HG03159 (cell line): ENCODE results near the gene FAR2.
A peak's percentile ranks its signal among the peaks of the same experiment; 100 is the strongest.
"Not testable (repeated sequence)": the region's sequence is repeated elsewhere in the genome, so short reads cannot be mapped to it uniquely, and the experiment has no call there.

Experiments
- ATAC-seq: cut with Tn5 transposase; IDR thresholded peaks from one replicate; pipeline ENCODE4 v1.9.1; 2021; ENCODE audit warnings: mild to moderate bottlenecking, moderate library complexity; ENCODE audit not compliant: unreplicated experiment

The FAR2 gene

DNA sequence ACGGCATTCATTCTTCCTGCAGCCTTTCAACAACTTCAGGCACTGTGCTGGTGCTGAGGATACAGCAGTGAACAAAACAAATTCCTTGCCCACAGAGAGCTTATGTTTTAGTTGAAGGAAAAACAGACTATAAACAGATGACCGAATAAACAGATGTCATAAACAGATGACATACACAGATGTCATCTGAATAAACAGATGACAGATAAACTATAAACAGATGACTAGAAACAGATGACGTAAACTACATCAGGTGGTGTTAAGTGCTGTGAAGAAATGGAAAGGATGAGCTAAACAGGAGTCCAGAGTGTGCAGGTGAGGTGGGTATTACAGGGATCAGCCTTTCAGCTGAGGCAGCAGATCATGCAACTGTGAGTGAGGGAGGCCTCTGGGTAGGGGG is 80.9 kb downstream of the FAR2 start:
- no peak for ATAC-seq

DNA sequence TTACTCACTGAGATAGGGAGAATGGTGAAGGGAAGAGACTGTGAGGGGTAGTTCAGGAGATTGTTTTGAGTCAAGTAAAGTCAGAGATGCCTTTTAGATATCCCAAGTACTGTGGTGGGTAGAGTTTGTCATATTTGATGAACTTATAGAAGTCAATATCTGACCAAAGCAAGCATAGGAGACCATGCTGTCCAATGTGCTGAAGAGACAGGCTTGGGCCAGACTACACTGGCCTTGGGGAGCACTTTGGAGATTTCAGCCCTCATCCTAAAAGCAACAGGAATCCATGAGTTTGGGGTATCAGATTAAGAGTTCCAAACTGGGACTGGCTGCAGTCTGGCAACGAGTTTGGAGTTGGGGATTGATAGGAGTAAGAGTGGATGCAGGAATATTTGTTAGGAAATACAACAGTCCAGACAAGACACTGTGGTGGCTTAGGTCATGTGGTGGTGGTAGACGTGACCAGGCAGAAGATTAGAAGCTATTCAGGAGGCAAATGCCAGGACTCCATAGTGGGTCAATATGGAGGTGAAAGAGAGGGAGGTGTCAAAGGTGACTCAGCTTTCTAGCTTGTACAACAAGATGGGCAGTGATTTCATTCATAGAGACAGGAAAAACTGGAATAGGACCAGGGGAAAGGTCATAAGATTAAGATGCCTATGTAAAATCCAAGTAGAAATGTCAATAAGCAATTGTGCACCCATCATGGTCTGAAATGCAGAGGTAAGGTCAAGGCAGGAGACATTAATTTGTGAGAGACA is 81.9 kb downstream of the FAR2 start:
- ATAC-seq, result no peak

GRCh38 chr12:29232086-29232485 is 83.0 kb downstream of the FAR2 start:
- no peak for ATAC-seq

- ATAC-seq, result no peak
Measured at GRCh38 chr12:29234552-29234951, 85.5 kb downstream of the FAR2 start.

DNA sequence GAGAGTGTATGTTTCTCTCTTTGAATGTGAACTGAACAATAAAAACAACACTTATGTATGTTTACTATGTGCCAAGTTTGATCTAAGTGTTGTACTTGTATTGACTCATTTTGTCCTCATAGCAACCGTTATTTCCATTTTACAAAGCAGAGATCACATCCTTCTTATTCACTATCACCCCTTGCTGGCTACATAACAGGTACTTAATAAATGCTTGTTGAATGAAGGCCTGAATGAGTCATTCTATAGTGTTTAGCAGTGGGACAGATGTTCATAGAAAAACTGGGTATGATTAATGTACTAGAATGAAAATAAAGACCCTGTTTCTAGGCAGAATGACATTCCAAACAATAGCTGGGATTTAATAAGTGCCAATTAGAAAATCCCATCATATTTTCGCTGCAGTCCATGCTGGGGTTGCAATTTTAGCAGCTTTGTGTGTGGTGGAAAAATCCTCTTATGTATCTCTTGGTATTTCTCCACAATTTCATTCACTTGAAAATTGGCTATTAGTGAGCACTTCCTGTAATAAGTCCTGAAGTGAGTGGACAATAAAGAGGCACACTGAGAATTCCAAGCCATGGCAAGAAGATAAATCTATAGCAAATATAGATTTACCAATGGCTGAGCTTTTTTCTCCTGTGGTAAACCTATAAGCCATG is 86.0 kb downstream of the FAR2 start:
- no peak for ATAC-seq

DNA sequence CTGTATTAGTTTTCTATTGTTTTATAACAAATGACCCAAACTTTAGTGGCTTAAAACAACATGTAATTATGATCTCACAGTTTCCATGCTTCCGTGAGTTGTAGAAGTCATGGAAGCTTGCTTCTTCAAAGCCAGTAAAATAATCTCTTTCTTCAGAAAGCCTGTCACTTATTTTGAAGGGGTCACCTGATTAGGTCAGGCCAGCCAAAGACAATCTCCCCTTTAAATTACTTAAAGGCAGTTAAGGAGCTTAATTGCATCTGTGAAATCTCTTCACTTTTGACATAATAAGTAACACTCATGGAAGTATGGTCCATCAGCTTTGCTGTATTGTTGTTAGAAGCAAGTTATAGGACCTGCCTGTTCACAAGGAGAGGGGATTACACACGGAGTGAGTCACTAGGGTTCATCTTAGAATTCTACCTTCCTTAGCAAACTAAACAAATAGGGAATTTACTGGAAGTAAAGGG is 89.8 kb downstream of the FAR2 start:
- no peak for ATAC-seq

DNA sequence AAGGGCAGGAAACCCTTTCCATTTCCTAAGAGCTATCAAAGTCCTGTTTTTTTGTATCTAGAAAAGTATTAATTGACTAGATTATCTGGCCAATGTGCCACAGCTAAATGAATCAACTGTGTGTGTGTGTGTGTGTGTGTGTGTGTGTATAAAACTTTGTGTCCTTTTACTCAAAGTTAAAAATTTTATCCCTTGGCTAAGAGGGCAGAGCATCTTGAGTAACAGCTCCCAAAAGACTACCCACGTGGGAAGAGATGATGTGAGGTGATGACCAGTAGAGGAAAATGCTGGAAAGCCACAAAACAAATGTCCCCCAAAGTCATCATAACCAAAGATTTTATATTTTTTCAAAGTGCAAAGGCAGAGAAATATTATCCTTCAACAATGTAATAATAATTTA is 90.3 kb downstream of the FAR2 start:
- ATAC-seq, result no peak

- ATAC-seq, result no peak
Measured at GRCh38 chr12:29240441-29240840, 91.4 kb downstream of the FAR2 start.

DNA sequence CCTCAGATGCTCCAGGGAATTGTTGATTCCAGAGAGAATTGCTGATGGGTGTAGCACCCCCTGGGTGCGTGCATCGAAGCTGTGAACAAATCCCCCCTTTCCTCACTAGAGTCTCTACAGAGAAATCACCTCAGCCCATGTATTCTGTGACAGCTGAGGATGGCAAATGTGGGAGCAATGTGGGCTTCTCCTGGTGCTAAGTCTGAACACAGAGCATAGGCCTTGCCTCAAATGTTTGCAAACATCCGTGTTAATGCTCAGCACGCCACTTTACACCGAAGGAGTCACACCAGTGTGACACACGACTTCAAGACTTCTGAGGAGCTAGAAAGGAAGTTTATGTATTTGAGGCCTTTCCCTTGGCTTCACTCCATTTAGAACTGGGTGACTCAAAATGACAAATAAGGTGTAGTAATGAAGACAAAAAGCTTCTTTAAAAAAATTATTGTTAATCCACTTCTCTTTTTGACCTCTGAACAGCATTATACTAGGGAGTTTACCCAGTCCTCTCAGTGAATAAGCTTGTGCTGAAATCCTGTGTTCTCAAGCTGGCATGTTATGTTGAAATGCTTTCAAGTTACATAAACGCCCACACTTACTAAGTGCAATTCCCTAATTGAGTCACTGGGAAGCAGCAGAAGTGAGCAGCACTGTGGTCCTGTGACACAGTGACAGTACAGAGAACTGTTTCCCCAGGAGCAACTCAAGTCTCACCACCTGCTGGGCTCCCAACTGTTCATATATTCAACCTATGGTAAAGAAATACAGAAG is 92.9 kb downstream of the FAR2 start:
- peak; percentile 71 for ATAC-seq

DNA sequence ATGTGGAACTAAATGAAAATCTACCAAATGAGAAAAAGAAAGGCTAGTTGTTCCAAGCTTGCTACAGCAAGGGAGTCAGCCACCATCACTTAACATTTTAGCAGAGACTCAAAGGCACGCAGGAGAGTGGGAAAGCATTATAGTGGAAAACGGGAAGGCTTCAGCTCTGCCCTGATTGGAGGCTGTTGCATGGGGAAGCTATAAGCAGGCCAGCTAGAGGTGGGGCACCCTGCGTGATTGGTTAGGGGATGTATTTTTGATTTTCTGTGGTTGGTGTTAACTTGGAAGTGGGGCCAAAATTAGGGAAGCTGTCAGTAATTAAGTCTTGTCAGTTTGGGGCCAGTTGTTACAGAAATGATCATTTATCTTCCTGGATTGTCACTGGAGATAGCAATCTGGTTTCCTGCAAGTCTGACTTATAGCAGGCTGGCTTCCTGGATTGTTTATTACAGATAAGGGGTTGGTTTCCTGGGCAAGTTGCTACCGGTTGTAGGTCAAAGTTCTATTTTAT is 93.9 kb downstream of the FAR2 start:
- ATAC-seq, result no peak

GRCh38 chr12:29244159-29244765 is 95.2 kb downstream of the FAR2 start:
- no peak for ATAC-seq

DNA sequence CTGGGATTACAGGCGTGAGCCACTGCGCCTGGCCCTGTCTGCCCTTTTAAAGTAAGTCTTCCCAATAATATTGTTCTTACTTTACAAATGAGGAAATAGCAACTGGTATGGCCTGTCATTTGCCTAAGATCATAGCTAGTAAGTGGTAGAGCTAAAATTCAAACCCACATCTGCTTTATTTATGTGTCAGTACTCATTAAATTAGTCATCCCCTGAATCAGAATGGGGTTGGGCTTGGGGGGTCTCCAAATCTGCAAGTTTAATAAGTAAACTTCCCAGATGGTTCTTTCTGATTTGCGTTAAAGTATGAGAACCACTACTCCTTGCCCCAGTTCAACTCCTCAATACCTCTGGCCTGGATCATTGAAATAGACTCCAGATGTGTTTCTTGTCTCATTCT is 96.2 kb downstream of the FAR2 start:
- peak; percentile 34 for ATAC-seq

GRCh38 chr12:29249930-29250329 is 100.9 kb downstream of the FAR2 start:
- ATAC-seq, result no peak

GRCh38 chr12:29253906-29254625 is 105.0 kb downstream of the FAR2 start:
- ATAC-seq, result no peak

GRCh38 chr12:29255042-29255441 is 106.0 kb downstream of the FAR2 start:
- no peak for ATAC-seq

DNA sequence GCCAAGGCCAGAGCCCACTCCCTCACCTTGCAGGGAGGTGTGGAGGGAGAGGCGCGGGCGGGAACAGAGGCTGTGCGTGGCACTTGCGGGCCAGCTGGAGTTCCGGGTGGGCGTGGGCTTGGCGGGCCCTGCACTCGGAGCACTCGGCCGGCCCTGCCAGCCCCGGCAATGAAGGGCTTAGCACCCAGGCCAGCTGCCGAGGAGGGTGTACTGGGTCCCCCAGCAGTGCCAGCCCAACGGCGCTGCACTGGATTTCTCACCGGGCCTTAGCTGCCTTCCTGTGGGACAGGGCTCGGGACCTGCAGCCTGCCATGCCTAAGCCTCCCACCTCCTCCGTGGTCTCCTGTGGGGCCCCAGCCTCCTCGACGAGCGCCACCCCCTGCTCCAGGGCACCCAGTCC is 107.5 kb downstream of the FAR2 start:
- no peak for ATAC-seq

GRCh38 chr12:29257687-29258086 is 108.6 kb downstream of the FAR2 start:
- ATAC-seq, result not testable (repeated sequence)

- no peak for ATAC-seq
Measured at GRCh38 chr12:29264424-29264823, 115.3 kb downstream of the FAR2 start.

- ATAC-seq, result no peak
Measured at GRCh38 chr12:29269706-29270408, 120.8 kb downstream of the FAR2 start.

DNA sequence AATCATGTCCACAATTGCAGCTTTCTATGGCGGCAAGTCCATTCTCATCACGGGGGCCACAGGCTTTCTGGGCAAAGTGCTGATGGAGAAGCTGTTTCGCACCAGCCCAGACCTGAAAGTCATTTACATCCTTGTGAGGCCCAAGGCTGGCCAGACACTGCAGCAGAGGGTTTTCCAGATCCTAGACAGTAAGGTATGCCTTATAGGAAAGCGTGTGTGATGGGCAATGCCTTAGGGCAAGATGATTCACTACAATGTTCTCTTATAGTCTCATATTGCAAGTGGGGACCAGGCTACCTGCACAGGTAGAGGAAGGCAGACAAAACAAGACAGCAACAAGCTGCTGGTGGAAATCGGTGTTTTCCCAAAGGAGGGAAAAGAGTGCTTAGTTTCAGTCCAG is 121.4 kb downstream of the FAR2 start:
- ATAC-seq, result no peak
